ENCODE results near the gene IGFLR1. TPM values are rescaled to one million over a fixed set of nuclear protein-coding genes. Genes with fewer than 3 reads are reported as not detected.

The IGFLR1 gene
- total RNA-seq, 4 donors from 2014 or later: 0.87 to 4.8 (median 4.3) TPM

DNA sequence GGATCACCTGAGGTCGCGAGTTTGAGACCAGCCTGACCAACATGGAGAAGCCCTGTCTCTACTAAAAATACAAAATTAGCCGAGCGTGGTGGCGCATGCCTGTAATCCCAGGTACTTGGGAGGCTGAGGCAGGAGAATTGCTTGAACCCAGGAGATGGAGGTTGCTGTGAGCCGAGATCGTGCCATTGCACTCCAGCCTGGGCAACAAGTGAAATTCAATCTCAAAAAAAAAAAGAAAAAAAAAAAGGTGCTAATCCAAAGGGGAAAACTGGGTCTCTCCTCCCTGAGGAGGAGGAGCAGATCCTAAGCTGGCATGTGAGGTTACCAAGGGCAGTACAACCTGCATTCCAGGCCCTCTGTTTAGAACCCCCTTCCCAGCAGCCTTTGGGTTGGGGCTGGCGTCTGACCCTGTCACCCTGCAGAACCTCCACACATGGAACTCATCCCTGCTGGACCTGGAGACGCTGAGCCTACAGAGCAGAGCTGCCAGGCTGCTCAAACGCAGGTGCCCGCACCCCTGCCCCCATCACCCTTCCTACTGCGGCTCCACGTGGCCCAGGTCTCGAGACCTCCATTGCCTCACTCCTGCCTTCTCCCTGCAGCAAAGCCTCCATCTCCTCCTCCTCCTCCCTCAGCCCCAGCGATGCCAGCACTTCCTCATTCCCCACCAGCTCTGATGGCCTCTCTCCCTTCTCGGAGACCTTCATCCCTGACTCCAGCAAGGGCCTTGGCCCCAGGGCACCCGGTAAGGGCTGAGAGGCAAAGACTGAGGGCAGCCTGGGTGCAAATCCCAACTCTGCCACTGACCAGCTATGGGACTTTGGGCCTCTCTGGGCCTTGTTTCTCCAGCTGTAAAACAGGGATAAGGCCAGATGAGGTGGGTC, 22.4 kb upstream of the IGFLR1 start:
- no peak for TF ChIP-seq POLR2A (IDR thresholded peaks at IDR 0.05)
- TF ChIP-seq, protein P1, sequence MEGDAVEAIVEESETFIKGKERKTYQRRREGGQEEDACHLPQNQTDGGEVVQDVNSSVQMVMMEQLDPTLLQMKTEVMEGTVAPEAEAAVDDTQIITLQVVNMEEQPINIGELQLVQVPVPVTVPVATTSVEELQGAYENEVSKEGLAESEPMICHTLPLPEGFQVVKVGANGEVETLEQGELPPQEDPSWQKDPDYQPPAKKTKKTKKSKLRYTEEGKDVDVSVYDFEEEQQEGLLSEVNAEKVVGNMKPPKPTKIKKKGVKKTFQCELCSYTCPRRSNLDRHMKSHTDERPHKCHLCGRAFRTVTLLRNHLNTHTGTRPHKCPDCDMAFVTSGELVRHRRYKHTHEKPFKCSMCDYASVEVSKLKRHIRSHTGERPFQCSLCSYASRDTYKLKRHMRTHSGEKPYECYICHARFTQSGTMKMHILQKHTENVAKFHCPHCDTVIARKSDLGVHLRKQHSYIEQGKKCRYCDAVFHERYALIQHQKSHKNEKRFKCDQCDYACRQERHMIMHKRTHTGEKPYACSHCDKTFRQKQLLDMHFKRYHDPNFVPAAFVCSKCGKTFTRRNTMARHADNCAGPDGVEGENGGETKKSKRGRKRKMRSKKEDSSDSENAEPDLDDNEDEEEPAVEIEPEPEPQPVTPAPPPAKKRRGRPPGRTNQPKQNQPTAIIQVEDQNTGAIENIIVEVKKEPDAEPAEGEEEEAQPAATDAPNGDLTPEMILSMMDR (IDR thresholded peaks at IDR 0.05): no peak
- Histone ChIP-seq H3K4me3 (no peak overlapping the region), H3K27me3 (no peaks in the 10 kb centered on the region), H3K36me3 (peaks cover 0 to 93% (median 0%) of the 10 kb centered on the region in 3 donors), H3K4me1 (peaks cover 0 to 3% (median 0%) of the 10 kb centered on the region in 3 donors), H3K9me3 (no peaks in the 10 kb centered on the region), H3K27ac (no peak overlapping the region)
- intact Hi-C loops (cut with DNase I): loop anchor here (10.0 kb wide), 1 partner anchor 170 kb away; the partner anchor contains the start of gene LRFN3
- 95 to 97% methylated on average over 10 to 16 of the region's 17 CpGs for WGBS, 2 donors
- DNase-seq: no peak

DNA sequence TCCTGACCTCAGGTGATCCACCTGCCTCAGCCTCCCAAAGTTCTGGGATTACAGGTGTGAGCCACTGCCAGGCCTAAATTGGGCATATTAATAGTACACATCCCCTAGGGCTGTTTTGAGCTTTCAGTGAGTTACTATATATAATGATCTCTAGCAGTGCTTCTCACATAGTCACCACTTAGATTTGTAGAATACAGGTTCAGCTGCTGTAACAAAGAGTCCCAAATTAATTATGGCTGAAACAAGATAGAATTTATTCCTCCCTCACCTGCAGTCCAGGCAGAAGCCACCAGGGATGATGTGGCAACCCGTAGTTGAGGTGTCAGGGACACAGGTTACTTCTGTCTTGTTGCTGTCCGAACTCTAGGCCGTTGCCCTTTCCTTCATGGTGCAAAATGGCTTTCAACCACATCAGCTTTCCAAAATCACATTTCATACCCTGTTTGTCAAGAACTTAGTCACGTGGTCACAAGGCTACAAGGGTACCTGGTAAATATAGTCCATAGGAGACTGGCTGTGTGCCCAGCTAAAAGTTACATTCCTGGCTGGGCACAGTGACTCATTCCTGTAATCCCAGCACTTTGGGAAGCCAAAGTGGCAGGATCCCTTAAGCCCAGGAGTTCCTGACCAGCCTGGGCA, 18.6 kb upstream of the IGFLR1 start:
- H3K4me3 ChIP-seq: no peak overlapping the region
- intact Hi-C loops (cut with DNase I): loop anchor here (10.0 kb wide), 1 partner anchor 174 kb away; the partner anchor contains the start of gene LRFN3
- 91 to 95% methylated on average over 4 of the region's 4 CpGs for WGBS, 2 donors
- no peak overlapping the region for H3K27ac ChIP-seq
- TF ChIP-seq POLR2A (IDR thresholded peaks at IDR 0.05): no peak
- TF ChIP-seq, protein P1 (IDR thresholded peaks at IDR 0.05): peak in 1 of 6 experiments; percentile 7
- peaks cover 0 to 57% (median 0%) of the 10 kb centered on the region in 3 donors for H3K36me3 ChIP-seq
- peaks cover 24 to 36% (median 29%) of the 10 kb centered on the region in 3 donors for H3K4me1 ChIP-seq
- DNase-seq: no peak
- H3K9me3 ChIP-seq: no peaks in the 10 kb centered on the region
- H3K27me3 ChIP-seq: no peaks in the 10 kb centered on the region

DNA sequence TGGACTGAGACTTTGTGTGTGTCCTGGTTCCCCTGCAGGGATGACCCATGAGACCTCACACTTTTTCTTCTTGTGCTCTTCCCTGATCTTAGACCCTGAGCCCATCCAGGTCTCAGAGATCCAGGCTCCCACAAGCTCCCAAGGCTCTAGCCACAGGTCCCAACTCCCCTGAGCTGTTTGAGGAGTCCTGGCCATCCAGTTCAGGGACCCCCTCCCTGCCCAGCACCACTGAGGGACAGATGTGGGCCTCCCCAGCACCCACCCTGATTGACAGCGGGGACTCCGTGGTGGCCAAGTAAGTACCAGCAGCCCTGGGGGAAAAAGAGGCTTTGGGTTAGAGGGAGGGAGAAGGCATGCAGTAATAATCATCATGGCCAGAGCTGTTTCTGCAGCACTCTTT, 17.4 kb upstream of the IGFLR1 start:
- no CpG with 5 or more reads among the region's 2 CpGs for WGBS, 2 donors

DNA sequence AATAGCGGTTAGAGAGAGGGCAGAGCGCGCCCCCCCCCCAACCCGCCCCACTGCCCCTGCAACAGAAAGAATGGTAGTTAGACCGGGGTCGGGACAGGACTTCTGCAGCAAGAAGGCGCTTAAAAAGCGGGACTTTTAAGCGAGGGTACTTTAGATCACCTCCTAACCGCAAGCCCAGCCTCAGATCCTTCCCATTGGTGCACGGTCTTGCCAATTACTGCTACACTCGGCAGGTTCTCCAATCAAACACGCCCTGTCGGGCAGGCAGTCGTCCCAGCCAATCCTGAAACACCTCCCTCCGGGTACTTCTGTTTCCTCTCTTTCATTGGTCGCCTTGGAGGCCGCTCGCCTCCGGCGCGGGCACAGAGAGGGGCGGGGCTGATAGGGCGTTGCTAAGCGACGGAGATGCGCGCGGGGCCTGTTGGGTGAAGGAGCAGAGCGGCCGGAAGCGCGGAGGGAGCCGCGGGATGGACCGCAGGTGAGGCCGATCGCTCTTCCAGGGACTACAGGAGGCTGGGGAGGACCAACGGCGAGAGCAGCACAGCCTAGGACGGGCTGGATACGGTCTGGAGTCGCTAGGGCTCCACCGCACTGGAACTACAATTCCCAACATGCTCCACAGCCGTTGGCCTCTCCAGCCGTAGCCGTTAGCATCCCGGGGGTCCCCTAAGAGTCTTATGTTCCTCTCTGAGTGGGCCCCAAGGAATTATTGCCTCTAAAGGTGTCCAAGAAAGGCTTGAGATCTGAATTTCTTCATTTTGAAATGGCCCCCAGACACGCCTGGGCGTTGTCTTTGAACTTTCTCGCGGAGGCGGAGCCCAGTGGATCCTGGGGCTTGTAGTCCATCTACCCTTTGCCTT, 15.7 kb upstream of the IGFLR1 start, which contains the start of gene PROSER3:
Gene PROSER3 (plus strand): TSS at position 428 of the 860 bp plus-strand sequence. CDS start 40 bp downstream, at position 468.
- H3K9me3 ChIP-seq: no peaks in the 10 kb centered on the region
- H3K4me3 ChIP-seq: peak within 1 kb of the TSS; percentile 69 to 94 (median 91)
- TF ChIP-seq, protein P1 (IDR thresholded peaks at IDR 0.05): peak in 1 of 6 experiments; percentile 7
- TF ChIP-seq POLR2A (IDR thresholded peaks at IDR 0.05): peak in 3 of 4 donors; percentile 60 to 75 (median 71)
- intact Hi-C loops (cut with DNase I): no loop called here
- H3K4me1 ChIP-seq: peaks cover 32 to 53% (median 37%) of the 10 kb centered on the region in 3 donors
- peak; percentile 97 for DNase-seq
- 1 to 2% methylated on average over 16 to 26 of the region's 53 CpGs for WGBS, 2 donors
- H3K36me3 ChIP-seq: peaks cover 2 to 47% (median 15%) of the 10 kb centered on the region in 3 donors
- H3K27me3 ChIP-seq: no peaks in the 10 kb centered on the region
- H3K27ac ChIP-seq: peak within 1 kb of the TSS; percentile 93 to 98 (median 96)

More for the DNA sequence above, 17.4 kb upstream of the IGFLR1 start:
- H3K27me3 ChIP-seq: no peaks in the 10 kb centered on the region
- no peak overlapping the region for H3K27ac ChIP-seq
- H3K4me1 ChIP-seq: peaks cover 32 to 47% (median 37%) of the 10 kb centered on the region in 3 donors
- intact Hi-C loops (cut with DNase I): loop anchor here (10.0 kb wide), 1 partner anchor 175 kb away; the partner anchor contains the start of gene LRFN3
- H3K9me3 ChIP-seq: no peaks in the 10 kb centered on the region
- TF ChIP-seq, protein P1 (IDR thresholded peaks at IDR 0.05): no peak
- no peak for TF ChIP-seq POLR2A (IDR thresholded peaks at IDR 0.05)
- no peak for DNase-seq
- H3K36me3 ChIP-seq: peaks cover 0 to 47% (median 0%) of the 10 kb centered on the region in 3 donors
- no peak overlapping the region for H3K4me3 ChIP-seq

All from esophagus squamous epithelium (tissue), 5 donors.